ENCODE measurements around the gene CLEC17A.

DNA sequence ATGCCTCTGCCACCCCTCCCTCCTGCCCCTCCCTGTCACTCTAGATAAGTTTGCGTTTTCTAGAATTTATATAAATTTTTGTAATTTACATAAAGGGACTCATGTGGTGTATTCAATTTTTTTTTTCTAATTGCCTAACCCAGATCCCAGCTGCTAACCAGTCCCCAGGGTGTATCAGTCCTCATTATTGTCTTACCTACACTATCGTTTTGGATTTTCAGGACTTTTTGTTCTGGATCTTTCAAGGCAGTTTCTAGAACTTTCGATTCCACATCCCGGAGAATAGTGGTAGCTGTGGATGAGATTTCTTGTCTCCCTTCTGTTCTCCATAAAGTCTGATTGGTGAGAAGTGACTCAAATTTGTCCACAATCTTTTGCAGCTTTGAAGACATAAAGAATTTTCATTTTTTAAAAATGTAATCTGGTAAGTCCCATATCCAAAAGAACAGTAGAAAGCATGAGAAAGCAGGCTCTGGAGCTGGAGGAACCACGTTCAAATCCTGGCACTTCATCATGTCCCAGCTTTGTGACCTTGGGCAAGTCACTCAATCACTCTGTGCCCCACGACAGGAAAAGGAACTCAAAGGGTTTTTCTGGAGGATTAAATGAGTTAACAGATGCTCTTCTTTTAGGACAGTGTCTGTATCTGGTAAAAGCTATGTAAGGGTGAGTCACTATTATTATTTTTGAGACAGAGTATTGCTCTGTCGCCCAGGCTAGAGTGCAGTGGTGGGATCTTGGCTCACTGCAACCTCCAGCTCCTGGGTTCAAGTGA lies 72.1 kb downstream of the CLEC17A start:
- TF ChIP-seq, protein P1, sequence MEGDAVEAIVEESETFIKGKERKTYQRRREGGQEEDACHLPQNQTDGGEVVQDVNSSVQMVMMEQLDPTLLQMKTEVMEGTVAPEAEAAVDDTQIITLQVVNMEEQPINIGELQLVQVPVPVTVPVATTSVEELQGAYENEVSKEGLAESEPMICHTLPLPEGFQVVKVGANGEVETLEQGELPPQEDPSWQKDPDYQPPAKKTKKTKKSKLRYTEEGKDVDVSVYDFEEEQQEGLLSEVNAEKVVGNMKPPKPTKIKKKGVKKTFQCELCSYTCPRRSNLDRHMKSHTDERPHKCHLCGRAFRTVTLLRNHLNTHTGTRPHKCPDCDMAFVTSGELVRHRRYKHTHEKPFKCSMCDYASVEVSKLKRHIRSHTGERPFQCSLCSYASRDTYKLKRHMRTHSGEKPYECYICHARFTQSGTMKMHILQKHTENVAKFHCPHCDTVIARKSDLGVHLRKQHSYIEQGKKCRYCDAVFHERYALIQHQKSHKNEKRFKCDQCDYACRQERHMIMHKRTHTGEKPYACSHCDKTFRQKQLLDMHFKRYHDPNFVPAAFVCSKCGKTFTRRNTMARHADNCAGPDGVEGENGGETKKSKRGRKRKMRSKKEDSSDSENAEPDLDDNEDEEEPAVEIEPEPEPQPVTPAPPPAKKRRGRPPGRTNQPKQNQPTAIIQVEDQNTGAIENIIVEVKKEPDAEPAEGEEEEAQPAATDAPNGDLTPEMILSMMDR (IDR thresholded peaks at IDR 0.05): no peak
- TF ChIP-seq POLR2A (IDR thresholded peaks at IDR 0.05) (no peak), POLR2AphosphoS5 (IDR thresholded peaks at IDR 0.05) (no peak)
